Panc1 (cell line): Measurements from ENCODE around the gene SERGEF. TPM values are rescaled to one million over a fixed set of nuclear protein-coding genes. Genes with fewer than 3 reads are reported as not detected.

Experiments
- ATAC-seq: fragments of 200-7000 bp; cut with Tn5 transposase; 2 replicates; pipeline ENCODE4 v1.9.1; 2020; ENCODE audit warnings: mild to moderate bottlenecking, moderate library complexity
- BruUV-seq: library from RNA; stranded (reverse); fragments of 400-500 nt; replicated peaks from 2 replicates; lab custom pipeline; 2021; lab: Mats Ljungman, UMichigan
- CTCF ChIA-PET: fragments of 300-600 bp; sonication (Branson Sonifier 250); formaldehyde crosslinking; loops from one replicate; lab custom pipeline; 2022; ENCODE audit warnings: antibody characterized with exemption; lab: Charles Lee
- POLR2A ChIA-PET: fragments of 300-600 bp; sonication (Branson Sonifier 250); formaldehyde crosslinking; loops from one replicate; lab custom pipeline; 2022; ENCODE audit warnings: antibody characterized with exemption; lab: Charles Lee
- DNase-seq: peaks from one replicate; pipeline ENCODE4 v3.0.0-alpha.2; 2010; ENCODE audit warnings: low read depth, low spot score
- H3K27ac ChIP-seq: 2 replicates; pipeline ENCODE4 v1.5.1; 2011; ENCODE audit warnings: mild to moderate bottlenecking, low read length, inconsistent platforms
- H3K27me3 ChIP-seq: fragments of 200-500 bp; sonication (Bioruptor generic); 2 replicates; pipeline ENCODE4 v1.6.0; 2014; ENCODE audit warnings: low read length, inconsistent platforms; ENCODE audit not compliant: control insufficient read depth, insufficient read depth
- H3K36me3 ChIP-seq: fragments of 200-500 bp; sonication (Bioruptor generic); 2 replicates; pipeline ENCODE4 v1.5.1; 2014; ENCODE audit warnings: inconsistent platforms, mild to moderate bottlenecking, low read length, moderate library complexity; ENCODE audit not compliant: control insufficient read depth, insufficient read depth
- H3K4me1 ChIP-seq: 2 replicates; pipeline ENCODE4 v1.5.1; 2011; ENCODE audit warnings: inconsistent platforms, mild to moderate bottlenecking, low read length, moderate library complexity; ENCODE audit not compliant: control insufficient read depth, insufficient read depth
- H3K4me3 ChIP-seq, 2 experiments: 2 replicates each; pipeline ENCODE4 v1.5.1; 2011 to 2012; ENCODE audit warnings: low read depth in 2 of 2, low read length in 2 of 2, mild to moderate bottlenecking in 2 of 2, inconsistent platforms in 1 of 2, moderate library complexity in 1 of 2
- H3K9me3 ChIP-seq: fragments of 200-500 bp; sonication (Bioruptor generic); 2 replicates; pipeline ENCODE4 v1.5.1; 2014; ENCODE audit warnings: low read depth, mild to moderate bottlenecking, inconsistent platforms, low read length, moderate library complexity; ENCODE audit not compliant: control insufficient read depth, insufficient read depth
- POLR2AphosphoS5 ChIP-seq: IDR thresholded peaks from 2 replicates; pipeline ENCODE4 v1.6.1; 2012; ENCODE audit warnings: mild to moderate bottlenecking, low read depth, low read length, moderate library complexity
- SIN3A ChIP-seq: IDR thresholded peaks from 2 replicates; pipeline ENCODE4 v1.6.1; 2012; ENCODE audit warnings: low read depth, mild to moderate bottlenecking, low read length, moderate library complexity, borderline replicate concordance; ENCODE audit not compliant: insufficient read depth
- TCF7L2 ChIP-seq: IDR thresholded peaks from 2 replicates; pipeline ENCODE4 v1.6.1; 2011; ENCODE audit warnings: mild to moderate bottlenecking, low read depth, low read length, inconsistent platforms
- in situ Hi-C: cut with HindIII; loops from 2 replicates; pipeline ENCODE4 v1.10.0; 2016; ENCODE audit warnings: low sequenced_read_pairs, low pct_unique_long_range_greater_than_20kb
- intact Hi-C: fragments of 100-400 bp; cut with micrococcal nuclease; formaldehyde crosslinking; loops from one replicate; pipeline ENCODE4 v1.10.0; 2022; ENCODE audit not compliant: unreplicated experiment
- total RNA-seq: library from RNA; stranded (reverse); gene quantifications from one replicate; pipeline ENCODE4 v1.2.1, GENCODE V29; 2021; ENCODE audit not compliant: unreplicated experiment
- TF ChIP-seq, protein P1 (sequence below): fragments of 450-650 bp; IDR thresholded peaks from 2 replicates; pipeline ENCODE4 v1.5.1; 2017; ENCODE audit warnings: mild to moderate bottlenecking
- TF ChIP-seq, protein P2 (sequence below), 2 experiments: IDR thresholded peaks; 2 replicates each; pipeline ENCODE4 v1.6.1; 2011 to 2012; ENCODE audit warnings: low read depth in 2 of 2, control low read depth in 1 of 2, low read length in 1 of 2, mild to moderate bottlenecking in 1 of 2, moderate library complexity in 1 of 2; ENCODE audit not compliant: insufficient read depth in 1 of 2

The SERGEF gene
- total RNA-seq, 1 experiment from 2014 or later = 35.5 TPM

GRCh38 chr11:17901481-17901880 lies 111.4 kb downstream of the SERGEF start:
- Histone ChIP-seq H3K4me3 (no peak overlapping the region), H3K27me3 (no peaks in the 10 kb centered on the region), H3K9me3 (no peaks in the 10 kb centered on the region), H3K36me3 (no peaks in the 10 kb centered on the region), H3K27ac (no peak overlapping the region), H3K4me1 (no peaks in the 10 kb centered on the region)
- BruUV-seq = TSS peak; percentile 33
- ChIA-PET POLR2A (no interaction called here), CTCF (no interaction called here)
- DNase-seq (no peak), ATAC-seq (no peak)
- intact Hi-C loops = no loop called here
- TF ChIP-seq TCF7L2 (no peak), POLR2AphosphoS5 (no peak), SIN3A (no peak)
- TF ChIP-seq, protein P1, sequence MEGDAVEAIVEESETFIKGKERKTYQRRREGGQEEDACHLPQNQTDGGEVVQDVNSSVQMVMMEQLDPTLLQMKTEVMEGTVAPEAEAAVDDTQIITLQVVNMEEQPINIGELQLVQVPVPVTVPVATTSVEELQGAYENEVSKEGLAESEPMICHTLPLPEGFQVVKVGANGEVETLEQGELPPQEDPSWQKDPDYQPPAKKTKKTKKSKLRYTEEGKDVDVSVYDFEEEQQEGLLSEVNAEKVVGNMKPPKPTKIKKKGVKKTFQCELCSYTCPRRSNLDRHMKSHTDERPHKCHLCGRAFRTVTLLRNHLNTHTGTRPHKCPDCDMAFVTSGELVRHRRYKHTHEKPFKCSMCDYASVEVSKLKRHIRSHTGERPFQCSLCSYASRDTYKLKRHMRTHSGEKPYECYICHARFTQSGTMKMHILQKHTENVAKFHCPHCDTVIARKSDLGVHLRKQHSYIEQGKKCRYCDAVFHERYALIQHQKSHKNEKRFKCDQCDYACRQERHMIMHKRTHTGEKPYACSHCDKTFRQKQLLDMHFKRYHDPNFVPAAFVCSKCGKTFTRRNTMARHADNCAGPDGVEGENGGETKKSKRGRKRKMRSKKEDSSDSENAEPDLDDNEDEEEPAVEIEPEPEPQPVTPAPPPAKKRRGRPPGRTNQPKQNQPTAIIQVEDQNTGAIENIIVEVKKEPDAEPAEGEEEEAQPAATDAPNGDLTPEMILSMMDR = no peak
- TF ChIP-seq, protein P2, sequence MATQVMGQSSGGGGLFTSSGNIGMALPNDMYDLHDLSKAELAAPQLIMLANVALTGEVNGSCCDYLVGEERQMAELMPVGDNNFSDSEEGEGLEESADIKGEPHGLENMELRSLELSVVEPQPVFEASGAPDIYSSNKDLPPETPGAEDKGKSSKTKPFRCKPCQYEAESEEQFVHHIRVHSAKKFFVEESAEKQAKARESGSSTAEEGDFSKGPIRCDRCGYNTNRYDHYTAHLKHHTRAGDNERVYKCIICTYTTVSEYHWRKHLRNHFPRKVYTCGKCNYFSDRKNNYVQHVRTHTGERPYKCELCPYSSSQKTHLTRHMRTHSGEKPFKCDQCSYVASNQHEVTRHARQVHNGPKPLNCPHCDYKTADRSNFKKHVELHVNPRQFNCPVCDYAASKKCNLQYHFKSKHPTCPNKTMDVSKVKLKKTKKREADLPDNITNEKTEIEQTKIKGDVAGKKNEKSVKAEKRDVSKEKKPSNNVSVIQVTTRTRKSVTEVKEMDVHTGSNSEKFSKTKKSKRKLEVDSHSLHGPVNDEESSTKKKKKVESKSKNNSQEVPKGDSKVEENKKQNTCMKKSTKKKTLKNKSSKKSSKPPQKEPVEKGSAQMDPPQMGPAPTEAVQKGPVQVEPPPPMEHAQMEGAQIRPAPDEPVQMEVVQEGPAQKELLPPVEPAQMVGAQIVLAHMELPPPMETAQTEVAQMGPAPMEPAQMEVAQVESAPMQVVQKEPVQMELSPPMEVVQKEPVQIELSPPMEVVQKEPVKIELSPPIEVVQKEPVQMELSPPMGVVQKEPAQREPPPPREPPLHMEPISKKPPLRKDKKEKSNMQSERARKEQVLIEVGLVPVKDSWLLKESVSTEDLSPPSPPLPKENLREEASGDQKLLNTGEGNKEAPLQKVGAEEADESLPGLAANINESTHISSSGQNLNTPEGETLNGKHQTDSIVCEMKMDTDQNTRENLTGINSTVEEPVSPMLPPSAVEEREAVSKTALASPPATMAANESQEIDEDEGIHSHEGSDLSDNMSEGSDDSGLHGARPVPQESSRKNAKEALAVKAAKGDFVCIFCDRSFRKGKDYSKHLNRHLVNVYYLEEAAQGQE (IDR thresholded peaks at IDR 0.05; ENCODE audit: insufficient read depth in 1 of 2, low read depth in 2 of 2, low read length in 1 of 2) = no peak
- in situ Hi-C loops = no loop called here

DNA sequence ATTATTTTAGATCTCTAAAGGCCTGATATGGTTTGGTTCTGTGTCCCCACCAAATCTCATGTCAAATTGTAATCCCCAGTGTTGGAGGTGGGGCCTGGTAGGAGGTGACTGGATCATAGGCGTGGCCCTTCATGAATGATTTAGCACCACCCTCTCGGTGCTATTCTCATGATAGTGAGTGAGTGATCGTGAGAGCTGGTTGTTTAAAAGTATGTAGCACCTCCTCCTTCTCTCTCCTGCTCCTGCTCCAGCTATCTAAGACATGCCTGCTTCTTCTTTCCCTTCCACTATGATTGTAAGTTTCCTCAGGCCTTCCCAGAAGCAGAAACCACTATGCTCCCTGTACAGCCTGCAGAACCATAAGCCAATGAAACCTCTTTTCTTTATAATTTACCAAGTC lies 114.1 kb downstream of the SERGEF start:
- BruUV-seq = no TSS peak
- Histone ChIP-seq H3K9me3 (no peaks in the 10 kb centered on the region), H3K36me3 (no peaks in the 10 kb centered on the region), H3K4me1 (no peaks in the 10 kb centered on the region), H3K27ac (no peak overlapping the region), H3K4me3 (no peak overlapping the region), H3K27me3 (no peaks in the 10 kb centered on the region)
- in situ Hi-C loops (no loop called here), intact Hi-C loops (no loop called here)
- ChIA-PET CTCF (no interaction called here), POLR2A (no interaction called here)
- ATAC-seq = no peak
- no peak for TF ChIP-seq TCF7L2
- TF ChIP-seq POLR2AphosphoS5 = no peak
- TF ChIP-seq, protein P2 (IDR thresholded peaks at IDR 0.05; ENCODE audit: insufficient read depth in 1 of 2, low read depth in 2 of 2, low read length in 1 of 2) = no peak
- TF ChIP-seq SIN3A = no peak
- TF ChIP-seq, protein P1 = no peak
- no peak for DNase-seq
